Measurements from ENCODE around the gene FAM200B.

Gene FAM200B

GRCh38 chr4:15668566-15669435 lies 12.8 kb upstream of the FAM200B start:
- DNase-seq = no peak

- no peak for DNase-seq
Observed at GRCh38 chr4:15670576-15670975, 11.1 kb upstream of the FAM200B start.

GRCh38 chr4:15672101-15672500 lies 9.5 kb upstream of the FAM200B start:
- DNase-seq = no peak

GRCh38 chr4:15673337-15673736 lies 8.3 kb upstream of the FAM200B start:
- no peak for DNase-seq

GRCh38 chr4:15674046-15674445 lies 7.6 kb upstream of the FAM200B start:
- no peak for DNase-seq

- DNase-seq = no peak
Observed at GRCh38 chr4:15674926-15675325, 6.7 kb upstream of the FAM200B start.

- DNase-seq = no peak
Observed at GRCh38 chr4:15675356-15675755, 6.3 kb upstream of the FAM200B start.

- DNase-seq = no peak
Observed at GRCh38 chr4:15676039-15676438, 5.6 kb upstream of the FAM200B start.

GRCh38 chr4:15676899-15677298 lies 4.7 kb upstream of the FAM200B start:
- no peak for DNase-seq

- DNase-seq = no peak
Observed at GRCh38 chr4:15677507-15677988, 4.1 kb upstream of the FAM200B start.

GRCh38 chr4:15681067-15681371 lies 608 bp upstream of the FAM200B start:
- DNase-seq = no peak

GRCh38 chr4:15682242-15683142 lies 865 bp downstream of the FAM200B start:
- no peak for DNase-seq

GRCh38 chr4:15683143-15683495 lies 1.5 kb downstream of the FAM200B start:
- no peak for DNase-seq

- no peak for DNase-seq
Observed at GRCh38 chr4:15684498-15684897, 2.9 kb downstream of the FAM200B start.

- no peak for DNase-seq
Observed at GRCh38 chr4:15688051-15688450, 6.4 kb downstream of the FAM200B start.

GRCh38 chr4:15689540-15689939 lies 7.9 kb downstream of the FAM200B start:
- DNase-seq = no peak

GRCh38 chr4:15690020-15690809 lies 8.6 kb downstream of the FAM200B start:
- no peak for DNase-seq

- no peak for DNase-seq
Observed at GRCh38 chr4:15691346-15692135, 9.9 kb downstream of the FAM200B start.

GRCh38 chr4:15692602-15693001 lies 11.0 kb downstream of the FAM200B start:
- no peak for DNase-seq

GRCh38 chr4:15694431-15694830 lies 12.8 kb downstream of the FAM200B start:
- no peak for DNase-seq

GRCh38 chr4:15695240-15695699 lies 13.6 kb downstream of the FAM200B start:
- no peak for DNase-seq

GRCh38 chr4:15695729-15696128 lies 14.1 kb downstream of the FAM200B start:
- DNase-seq = no peak

All from NK-92 treated with Interleukin-12 subunit alpha and Interleukin-12 subunit beta, amount 100 ng/mL, for 24 hours (cell line).